ENCODE measurements around the gene EBLN1.

The EBLN1 gene

DNA sequence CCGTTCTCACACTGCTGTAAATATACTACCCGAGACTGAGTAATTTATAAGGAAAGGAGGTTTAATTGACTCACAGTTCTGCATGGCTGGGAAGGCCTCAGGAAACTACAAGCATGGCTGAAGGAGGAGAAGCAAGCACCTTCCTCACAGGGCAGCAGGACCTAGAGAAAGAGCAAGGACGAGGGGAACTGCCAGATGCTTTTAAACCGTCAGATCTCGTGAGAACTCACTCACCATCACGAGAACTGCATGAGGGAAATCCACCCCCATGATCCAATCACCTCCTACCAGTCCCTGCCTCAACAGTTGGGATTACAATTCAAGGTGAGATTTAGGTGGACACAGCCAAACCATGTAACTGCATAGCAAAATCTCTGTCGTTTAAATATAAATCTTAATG is at the start of gene EBLN1:
Gene EBLN1, minus strand, starts transcription at position 174 of the 400 bp plus-strand sequence. CDS start 8,032 bp downstream, outside the sequence.
- Mint-ChIP-seq H3K4me1 (ENCODE audit: low read depth) (no peaks in the 10 kb centered on the region), H3K9me3 (no peaks in the 10 kb centered on the region), H3K27ac (no peak within 1 kb of the TSS), H3K27me3 (no peaks in the 10 kb centered on the region), H3K36me3 (ENCODE audit: low read depth) (no peaks in the 10 kb centered on the region), H3K4me3 (no peak within 1 kb of the TSS)
- intact Hi-C loops (cut with micrococcal nuclease), result no loop called here

DNA sequence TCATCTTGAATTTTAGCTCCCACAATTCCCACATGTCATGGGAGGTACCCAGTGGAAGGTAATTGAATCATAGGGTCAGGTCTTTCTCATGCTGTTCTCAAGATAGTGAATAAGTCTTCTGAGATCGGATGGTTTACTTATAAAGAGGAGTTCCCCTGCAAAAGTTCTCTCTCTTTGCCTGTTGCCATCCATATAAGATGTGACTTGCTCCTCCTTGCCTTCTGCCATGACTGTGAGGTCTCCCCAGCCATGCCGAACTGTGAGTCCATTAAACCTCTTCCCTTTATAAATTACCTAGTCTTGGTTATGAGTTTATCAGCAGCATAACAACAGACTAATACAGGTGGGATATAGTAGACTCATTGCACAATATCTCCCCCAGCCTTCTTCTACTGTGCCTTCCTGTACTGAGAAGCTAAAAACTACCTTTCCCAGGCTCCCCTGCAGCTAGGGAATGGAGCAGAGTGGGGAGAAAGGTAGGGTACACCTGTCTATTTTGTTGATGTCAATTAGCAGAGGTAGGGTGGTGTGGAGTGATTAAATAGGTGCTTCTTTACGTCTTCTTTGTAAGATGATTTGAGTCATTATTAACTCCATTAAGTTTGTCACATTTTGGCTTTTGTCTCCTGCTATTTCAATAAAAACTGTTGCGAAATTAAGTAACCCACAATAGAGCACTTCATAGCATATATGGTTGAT is 48.2 kb upstream of the EBLN1 start:
- no peak overlapping the region for H3K4me3 Mint-ChIP-seq
- no peaks in the 10 kb centered on the region for H3K4me1 Mint-ChIP-seq (ENCODE audit: low read depth)
- H3K36me3 Mint-ChIP-seq (ENCODE audit: low read depth), result no peaks in the 10 kb centered on the region
- intact Hi-C loops (cut with micrococcal nuclease), result no loop called here
- no peak overlapping the region for H3K27ac Mint-ChIP-seq
- peaks cover 2% of the 10 kb centered on the region for H3K27me3 Mint-ChIP-seq
- H3K9me3 Mint-ChIP-seq, result no peaks in the 10 kb centered on the region

DNA sequence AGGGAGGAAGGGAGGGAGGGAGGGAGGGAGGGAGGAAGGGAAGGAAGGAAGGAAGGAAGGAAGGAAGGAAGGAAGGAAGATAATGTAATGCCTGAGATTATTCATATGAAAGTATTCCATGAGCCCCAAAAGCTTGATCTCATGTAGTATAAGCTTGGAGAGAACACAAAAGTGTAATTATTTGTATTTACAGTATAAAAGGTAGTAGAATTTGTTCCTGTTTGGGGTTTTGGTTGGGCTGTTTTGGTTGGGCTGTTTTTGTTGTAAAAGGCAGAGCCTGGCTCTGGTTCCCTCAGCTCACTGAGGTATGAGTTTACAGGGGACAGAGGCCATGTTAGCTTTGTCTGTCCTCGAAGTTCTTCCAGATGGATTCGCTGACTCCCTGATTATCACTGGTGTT is 45.3 kb upstream of the EBLN1 start:
- no peaks in the 10 kb centered on the region for H3K36me3 Mint-ChIP-seq (ENCODE audit: low read depth)
- no peak overlapping the region for H3K27ac Mint-ChIP-seq
- H3K4me3 Mint-ChIP-seq, result no peak overlapping the region
- H3K9me3 Mint-ChIP-seq, result no peaks in the 10 kb centered on the region
- intact Hi-C loops (cut with micrococcal nuclease), result no loop called here
- H3K27me3 Mint-ChIP-seq, result peaks cover 7% of the 10 kb centered on the region
- H3K4me1 Mint-ChIP-seq (ENCODE audit: low read depth), result no peaks in the 10 kb centered on the region

DNA sequence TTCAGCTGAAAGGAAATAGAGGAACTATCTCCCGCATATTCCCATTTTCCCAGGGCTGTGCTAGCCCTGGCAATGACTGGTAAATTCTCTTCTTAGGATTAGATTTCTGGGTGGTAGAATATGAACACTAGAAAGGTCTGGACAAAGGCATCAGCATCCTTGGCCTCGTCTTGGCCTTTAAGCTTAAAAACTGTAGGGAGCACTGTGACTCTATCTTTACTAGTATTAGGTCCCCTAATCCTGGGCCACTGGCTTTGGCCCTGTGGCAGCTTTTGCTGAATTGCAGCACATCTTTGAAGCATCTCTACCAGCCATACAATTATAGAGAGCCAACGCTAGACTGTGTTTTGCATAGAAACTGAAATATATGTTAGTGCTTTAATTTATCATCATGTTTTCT is 41.5 kb upstream of the EBLN1 start:
- Mint-ChIP-seq H3K27ac (no peak overlapping the region), H3K4me3 (no peak overlapping the region), H3K27me3 (peaks cover 13% of the 10 kb centered on the region), H3K36me3 (ENCODE audit: low read depth) (no peaks in the 10 kb centered on the region), H3K9me3 (no peaks in the 10 kb centered on the region), H3K4me1 (ENCODE audit: low read depth) (no peaks in the 10 kb centered on the region)
- intact Hi-C loops (cut with micrococcal nuclease), result loop anchor here (2.0 to 10.0 kb wide), 2 partner anchors 730 to 764 kb away; no protein-coding TSS in a partner anchor

DNA sequence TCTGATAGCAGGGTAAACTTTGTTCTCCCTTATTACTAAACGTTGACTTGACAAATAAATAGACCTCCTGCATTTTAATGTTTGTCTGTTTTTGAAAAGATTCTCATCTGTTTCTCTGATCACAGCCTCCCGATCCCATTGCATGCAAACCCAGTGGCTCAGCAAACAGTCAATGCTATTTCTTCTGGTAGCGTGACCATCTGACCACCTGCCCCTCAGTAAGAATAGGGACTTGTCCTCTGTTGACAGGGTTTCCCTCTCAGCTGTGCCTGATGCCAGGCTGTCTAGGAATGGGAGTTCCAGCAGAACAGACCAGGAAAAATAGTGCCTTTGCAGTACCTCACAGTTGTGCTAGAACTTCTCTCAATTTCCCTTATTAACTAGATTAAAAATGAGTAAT is 40.7 kb upstream of the EBLN1 start:
- Mint-ChIP-seq H3K9me3 (no peaks in the 10 kb centered on the region), H3K4me3 (no peak overlapping the region), H3K4me1 (ENCODE audit: low read depth) (no peaks in the 10 kb centered on the region), H3K27ac (no peak overlapping the region), H3K36me3 (ENCODE audit: low read depth) (peaks cover 2% of the 10 kb centered on the region), H3K27me3 (peaks cover 13% of the 10 kb centered on the region)
- intact Hi-C loops (cut with micrococcal nuclease), result loop anchor here (2.0 to 10.0 kb wide), 2 partner anchors 730 to 764 kb away; no protein-coding TSS in a partner anchor

DNA sequence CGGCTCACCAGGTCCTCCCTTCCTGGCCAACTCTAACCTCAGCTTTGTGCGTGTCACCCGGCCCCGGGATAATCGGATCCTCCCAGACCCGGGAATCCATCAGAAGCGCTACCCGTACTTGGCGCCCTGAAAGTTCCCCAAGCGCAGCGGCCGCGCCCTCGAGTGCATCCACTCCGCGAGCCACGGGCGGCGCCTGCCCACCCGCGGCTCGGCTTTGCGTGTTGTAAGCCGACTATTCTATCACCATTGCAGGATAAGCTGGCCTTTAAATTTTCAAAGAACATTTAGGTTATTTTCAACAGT is 35.7 kb upstream of the EBLN1 start:
- Mint-ChIP-seq H3K36me3 (ENCODE audit: low read depth) (peaks cover 19% of the 10 kb centered on the region), H3K4me1 (ENCODE audit: low read depth) (peaks cover 11% of the 10 kb centered on the region), H3K27me3 (peaks cover 10% of the 10 kb centered on the region), H3K9me3 (no peaks in the 10 kb centered on the region), H3K27ac (peak overlapping the region; percentile 99), H3K4me3 (peak overlapping the region; percentile 93)
- intact Hi-C loops (cut with micrococcal nuclease), result loop anchor here (2.0 to 10.0 kb wide), 4 partner anchors 63 to 759 kb away; partner anchors contain the start of gene COMMD3

DNA sequence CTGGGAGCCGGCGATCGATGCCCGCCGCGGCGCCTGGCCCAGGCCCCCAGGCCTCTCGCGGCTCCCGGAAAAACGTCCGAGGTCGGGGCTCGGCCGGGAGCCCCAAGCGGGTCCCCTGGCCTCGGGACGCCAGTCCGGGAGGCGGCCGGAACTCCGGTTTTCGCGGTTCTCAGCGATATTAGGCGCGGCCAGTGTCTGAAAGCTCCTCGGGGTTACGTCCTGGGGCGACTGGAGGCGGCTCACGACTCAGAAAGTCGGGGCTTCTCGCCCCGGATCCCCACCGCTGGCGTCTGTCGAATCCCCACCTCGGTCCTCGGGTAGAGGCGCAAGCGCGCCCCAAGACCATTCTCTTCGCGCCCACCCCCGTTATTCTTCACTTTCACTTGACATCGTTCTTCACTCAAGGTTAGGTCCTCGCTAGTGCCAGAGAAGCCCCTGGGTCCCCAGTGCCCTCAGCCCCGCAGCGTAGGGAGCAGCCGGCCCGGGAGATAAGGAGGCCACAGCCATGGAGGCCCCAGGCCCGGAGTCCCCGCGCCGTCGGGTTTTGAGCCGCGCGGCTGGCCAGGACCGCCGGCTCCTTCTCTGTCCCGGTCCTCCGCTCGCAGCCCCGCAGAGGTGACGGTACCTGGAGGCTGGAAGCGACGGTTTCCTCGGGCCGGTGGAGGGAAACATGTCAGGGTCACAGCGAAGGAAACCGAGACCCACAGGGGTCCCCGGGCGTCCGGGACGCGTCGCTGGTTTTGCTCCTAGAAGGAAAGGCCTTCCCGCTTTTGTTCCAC is 35.2 kb upstream of the EBLN1 start:
- Mint-ChIP-seq H3K36me3 (ENCODE audit: low read depth) (peaks cover 19% of the 10 kb centered on the region), H3K27me3 (peaks cover 5% of the 10 kb centered on the region), H3K4me3 (peak overlapping the region; percentile 93), H3K27ac (peak overlapping the region; percentile 99), H3K9me3 (no peaks in the 10 kb centered on the region), H3K4me1 (ENCODE audit: low read depth) (peaks cover 11% of the 10 kb centered on the region)
- intact Hi-C loops (cut with micrococcal nuclease), result loop anchor here (1.0 to 10.0 kb wide), 5 partner anchors 24 to 758 kb away; partner anchors contain the start of gene COMMD3

DNA sequence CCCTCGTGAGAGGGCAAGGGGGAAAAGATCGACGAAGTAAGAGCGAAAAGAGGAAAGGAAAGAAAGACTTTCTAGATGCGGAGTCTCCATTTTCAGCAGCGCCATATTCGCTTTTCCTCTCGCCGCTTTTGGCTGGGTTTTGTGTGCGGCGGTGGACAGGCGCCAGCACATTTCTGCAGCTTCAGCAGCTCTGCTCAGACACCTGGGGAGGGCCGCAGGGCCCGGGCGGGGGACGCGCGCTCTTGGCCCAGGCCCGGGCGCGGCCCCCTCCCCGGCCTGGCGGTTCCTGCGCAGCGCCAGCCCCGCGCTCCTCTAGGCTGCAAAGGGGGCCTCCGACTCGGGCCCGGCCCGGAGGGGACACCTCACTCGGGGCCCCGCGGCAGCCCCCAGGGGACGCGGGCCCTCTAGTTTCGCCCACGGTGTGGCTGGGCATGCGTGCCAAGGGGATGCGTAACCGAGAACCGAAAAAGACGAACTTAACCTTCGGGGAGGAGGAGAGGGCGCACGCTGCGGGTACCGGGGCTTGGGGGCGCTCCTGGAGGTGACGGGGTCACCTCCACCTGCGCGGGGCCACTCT is 34.5 kb upstream of the EBLN1 start:
- peaks cover 19% of the 10 kb centered on the region for H3K36me3 Mint-ChIP-seq (ENCODE audit: low read depth)
- no peaks in the 10 kb centered on the region for H3K9me3 Mint-ChIP-seq
- intact Hi-C loops (cut with micrococcal nuclease), result loop anchor here (1.0 to 10.0 kb wide), 5 partner anchors 23 to 758 kb away; partner anchors contain the start of gene COMMD3
- H3K27ac Mint-ChIP-seq, result peak overlapping the region; percentile 99
- peak overlapping the region; percentile 93 for H3K4me3 Mint-ChIP-seq
- peaks cover 13% of the 10 kb centered on the region for H3K4me1 Mint-ChIP-seq (ENCODE audit: low read depth)
- H3K27me3 Mint-ChIP-seq, result peaks cover 5% of the 10 kb centered on the region

DNA sequence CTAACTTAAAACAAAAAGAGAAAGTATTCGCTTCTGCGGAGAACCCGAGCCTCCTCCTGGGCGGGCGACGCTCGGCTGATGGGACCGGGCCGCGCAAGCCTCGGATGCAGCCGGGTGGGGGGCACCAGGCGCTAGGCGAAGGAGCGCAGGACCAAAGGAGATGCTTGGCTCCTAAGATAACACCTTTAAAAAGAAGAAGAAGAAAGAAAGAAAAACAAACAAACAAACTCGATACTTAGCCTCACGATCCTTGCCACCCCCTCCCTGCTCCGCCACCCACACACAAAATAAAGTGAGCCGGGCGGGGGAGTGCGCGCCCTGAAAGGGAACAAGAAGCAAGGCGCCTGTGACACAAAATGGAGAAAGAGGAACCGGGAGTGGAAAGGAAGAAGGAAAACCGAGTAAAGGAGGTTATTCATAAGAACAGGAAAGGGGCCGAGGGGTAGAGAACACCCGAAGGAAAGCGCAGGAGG is 34.0 kb upstream of the EBLN1 start:
- no peaks in the 10 kb centered on the region for H3K27me3 Mint-ChIP-seq
- H3K9me3 Mint-ChIP-seq, result no peaks in the 10 kb centered on the region
- intact Hi-C loops (cut with micrococcal nuclease), result loop anchor here (1.0 to 10.0 kb wide), 6 partner anchors 22 to 757 kb away; partner anchors contain the start of genes COMMD3 and DNAJC1
- H3K36me3 Mint-ChIP-seq (ENCODE audit: low read depth), result peaks cover 19% of the 10 kb centered on the region
- H3K4me1 Mint-ChIP-seq (ENCODE audit: low read depth), result peaks cover 17% of the 10 kb centered on the region
- peak overlapping the region; percentile 99 for H3K27ac Mint-ChIP-seq
- peak overlapping the region; percentile 93 for H3K4me3 Mint-ChIP-seq

DNA sequence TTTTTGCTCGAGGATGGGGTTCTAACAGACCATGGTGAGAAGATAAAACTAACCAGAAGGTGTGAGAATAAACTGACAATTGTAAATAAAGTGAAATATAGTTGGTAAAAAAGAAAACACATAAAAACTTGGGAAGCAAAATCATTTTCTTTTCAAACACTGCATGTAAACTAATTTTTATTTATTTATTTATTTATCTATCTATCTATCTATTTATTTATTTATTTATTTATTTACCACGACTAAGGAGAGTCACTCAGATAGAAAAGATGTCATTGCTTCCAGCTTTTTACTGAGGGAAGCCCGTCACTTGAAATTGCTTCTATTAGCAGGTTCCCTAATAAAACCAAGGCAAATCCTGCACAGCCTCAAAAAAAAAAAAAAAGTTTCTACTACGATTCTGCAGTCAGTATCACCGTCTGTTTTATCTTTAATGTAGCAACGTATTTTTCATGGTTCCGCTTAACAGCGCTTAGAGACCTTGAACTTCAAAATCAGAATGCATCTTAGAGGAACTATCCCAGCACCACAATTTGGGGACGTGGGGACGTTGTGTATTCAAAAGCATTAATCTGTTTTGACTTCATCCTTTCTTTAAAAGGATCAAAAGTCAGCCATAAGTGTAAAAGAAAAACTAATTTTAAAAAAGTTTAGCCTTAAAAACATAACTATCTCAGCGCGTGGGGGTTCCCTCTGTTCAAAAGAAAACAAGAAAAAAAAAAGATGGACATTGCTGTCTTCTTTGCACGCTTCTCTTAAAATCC is 33.3 kb upstream of the EBLN1 start:
- Mint-ChIP-seq H3K9me3 (no peaks in the 10 kb centered on the region), H3K4me1 (ENCODE audit: low read depth) (peaks cover 17% of the 10 kb centered on the region), H3K36me3 (ENCODE audit: low read depth) (peaks cover 19% of the 10 kb centered on the region), H3K4me3 (peak overlapping the region; percentile 93), H3K27ac (peak overlapping the region; percentile 99), H3K27me3 (no peaks in the 10 kb centered on the region)
- intact Hi-C loops (cut with micrococcal nuclease), result loop anchor here (2.0 to 10.0 kb wide), 3 partner anchors 186 to 756 kb away; partner anchors contain the start of gene DNAJC1

DNA sequence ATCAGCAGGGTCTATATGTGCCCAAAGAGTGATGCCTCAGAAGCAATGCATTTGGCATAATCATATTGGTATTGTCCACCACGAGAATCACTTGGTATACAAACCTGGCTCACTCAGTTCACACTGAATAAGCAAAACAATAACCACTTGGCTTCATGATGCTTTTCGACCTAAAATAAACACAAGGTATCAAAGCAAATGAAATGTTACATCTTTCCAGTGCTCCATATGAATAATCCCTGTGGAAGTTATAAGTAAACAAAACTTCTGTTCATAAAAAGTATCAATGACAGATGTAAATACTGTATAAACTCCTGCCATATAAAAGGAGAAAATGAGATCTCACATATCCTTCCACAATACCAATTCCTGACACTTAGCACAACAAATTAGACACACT is 29.8 kb upstream of the EBLN1 start:
- peaks cover 9% of the 10 kb centered on the region for H3K27me3 Mint-ChIP-seq
- peaks cover 17% of the 10 kb centered on the region for H3K4me1 Mint-ChIP-seq (ENCODE audit: low read depth)
- intact Hi-C loops (cut with micrococcal nuclease), result no loop called here
- H3K9me3 Mint-ChIP-seq, result no peaks in the 10 kb centered on the region
- peaks cover 9% of the 10 kb centered on the region for H3K36me3 Mint-ChIP-seq (ENCODE audit: low read depth)
- H3K27ac Mint-ChIP-seq, result no peak overlapping the region
- no peak overlapping the region for H3K4me3 Mint-ChIP-seq

DNA sequence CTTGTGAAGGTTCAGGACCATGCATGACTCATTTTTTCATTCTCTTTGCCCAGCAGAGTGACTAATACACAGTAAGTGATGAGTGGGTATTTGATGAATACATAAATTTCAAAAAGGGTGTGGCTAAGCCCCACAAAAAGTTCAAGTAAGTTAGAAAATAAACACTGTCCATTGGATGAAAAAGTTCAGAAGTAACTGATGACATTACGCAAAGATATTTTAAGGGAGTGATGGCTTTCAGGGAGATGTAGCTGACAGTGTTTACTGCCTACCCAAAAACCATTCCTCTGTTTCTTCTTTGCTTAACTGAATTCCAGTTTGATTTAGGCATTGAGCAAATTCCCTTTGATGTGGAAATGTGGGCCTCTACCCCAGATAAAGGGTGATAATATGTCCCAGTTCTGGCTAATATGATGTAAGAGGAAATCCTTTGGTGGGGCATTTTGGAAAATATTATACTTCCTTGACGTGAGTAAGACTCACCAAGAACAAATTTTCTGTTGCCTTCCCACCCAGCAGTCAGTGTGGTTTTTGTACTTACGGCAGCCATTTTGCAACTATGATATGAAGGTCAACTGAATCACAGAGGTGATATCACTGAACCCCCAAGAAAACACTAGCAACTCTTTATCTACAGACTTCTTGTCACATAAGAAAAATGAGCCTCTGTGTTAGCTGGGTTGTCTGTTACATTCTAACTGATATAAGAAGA is 29.0 kb upstream of the EBLN1 start:
- intact Hi-C loops (cut with micrococcal nuclease), result no loop called here
- Mint-ChIP-seq H3K9me3 (no peaks in the 10 kb centered on the region), H3K36me3 (ENCODE audit: low read depth) (peaks cover 5% of the 10 kb centered on the region), H3K4me3 (no peak overlapping the region), H3K27me3 (peaks cover 9% of the 10 kb centered on the region), H3K4me1 (ENCODE audit: low read depth) (peaks cover 13% of the 10 kb centered on the region), H3K27ac (no peak overlapping the region)

DNA sequence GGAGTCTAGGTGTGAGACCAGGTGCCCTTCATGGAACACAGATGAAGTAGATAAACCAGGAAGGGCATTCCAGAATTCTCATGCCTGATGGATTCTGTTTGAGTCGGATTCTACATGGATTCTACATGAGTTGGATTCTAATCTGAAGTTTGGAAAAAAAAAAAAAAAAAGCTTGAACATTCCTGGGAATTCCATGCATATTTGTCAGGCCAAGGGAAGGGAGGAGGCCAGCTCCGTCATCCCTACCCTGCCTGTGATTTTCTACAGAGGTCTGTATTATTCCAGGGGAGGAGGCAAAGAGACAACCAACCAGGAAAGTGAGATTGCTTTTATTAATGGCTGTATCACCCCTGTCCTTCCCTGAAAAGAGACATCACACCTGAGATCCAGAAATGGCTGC is 27.8 kb upstream of the EBLN1 start:
- H3K36me3 Mint-ChIP-seq (ENCODE audit: low read depth), result no peaks in the 10 kb centered on the region
- H3K27me3 Mint-ChIP-seq, result peaks cover 14% of the 10 kb centered on the region
- no peak overlapping the region for H3K27ac Mint-ChIP-seq
- H3K4me1 Mint-ChIP-seq (ENCODE audit: low read depth), result peaks cover 8% of the 10 kb centered on the region
- H3K4me3 Mint-ChIP-seq, result no peak overlapping the region
- no peaks in the 10 kb centered on the region for H3K9me3 Mint-ChIP-seq
- intact Hi-C loops (cut with micrococcal nuclease), result no loop called here
